K562 (cell line): Measurements from ENCODE around the gene TMC8. TPM values are rescaled to one million over a fixed set of nuclear protein-coding genes. Genes with fewer than 3 reads are reported as not detected.

Experiments
- ARID4B ChIP-seq: sonication (generic); formaldehyde crosslinking; IDR thresholded peaks from 2 replicates; pipeline ENCODE4 v1.8.0; 2022; ENCODE audit warnings: mild to moderate bottlenecking, missing genetic modification reagents
- BCOR ChIP-seq: fragments of 450-650 bp; IDR thresholded peaks from 2 replicates; pipeline ENCODE4 v1.6.1; 2016
- CBFA2T2 ChIP-seq: fragments of 450-650 bp; conservative IDR thresholded peaks from 2 replicates; pipeline ENCODE4 v1.6.1; 2017; ENCODE audit warnings: mild to moderate bottlenecking
- CHD4 ChIP-seq: fragments of 200-600 bp; sonication (generic); IDR thresholded peaks from 3 replicates; pipeline ENCODE4 v1.6.1; 2012; ENCODE audit warnings: low read depth, mild to moderate bottlenecking, mixed read lengths, low read length, inconsistent platforms; ENCODE audit not compliant: insufficient read depth, insufficient replicate concordance, poor library complexity, severe bottlenecking
- ELF2 ChIP-seq: fragments of 250-450 bp; sonication (Bioruptor Pico); IDR thresholded peaks from 2 replicates; pipeline ENCODE4 v1.5.0; 2021; ENCODE audit warnings: mild to moderate bottlenecking
- ETS1 ChIP-seq: conservative IDR thresholded peaks from 2 replicates; pipeline ENCODE4 v1.6.1; 2011; ENCODE audit warnings: low read depth, mild to moderate bottlenecking, low read length; ENCODE audit not compliant: control insufficient read depth
- HMG20B ChIP-seq: fragments of 250-450 bp; sonication (Bioruptor Pico); IDR thresholded peaks from 2 replicates; pipeline ENCODE4 v1.5.0; 2021; ENCODE audit warnings: mild to moderate bottlenecking
- NR4A1 ChIP-seq, 2 experiments: fragments of 250-450 bp in 1 of 2; fragments of 450-650 bp in 1 of 2; sonication (Bioruptor Pico) in 1 of 2; IDR thresholded peaks; 2 replicates each; pipeline versions ENCODE4 v1.4.0 to v1.6.1; 2016 to 2020; ENCODE audit warnings: mild to moderate bottlenecking in 2 of 2, missing compliant biosample characterization in 1 of 2, missing genetic modification characterization in 1 of 2, moderate library complexity in 1 of 2
- NUFIP1 ChIP-seq: fragments of 450-650 bp; IDR thresholded peaks from 2 replicates; pipeline ENCODE4 v1.6.1; 2018; ENCODE audit not compliant: partially characterized antibody
- RBM25 ChIP-seq: fragments of 200-400 bp; formaldehyde crosslinking; IDR thresholded peaks from 2 replicates; pipeline ENCODE4 v1.6.1; 2018; ENCODE audit warnings: low read length, low read depth, moderate library complexity; ENCODE audit not compliant: severe bottlenecking
- ZBTB1 ChIP-seq: sonication (generic); formaldehyde crosslinking; IDR thresholded peaks from 2 replicates; pipeline ENCODE4 v1.8.1; 2023; ENCODE audit warnings: missing genetic modification reagents, low read depth, mild to moderate bottlenecking, borderline replicate concordance
- ZBTB33 ChIP-seq: sonication (generic); formaldehyde crosslinking; IDR thresholded peaks from 2 replicates; pipeline ENCODE4 v1.8.1; 2023; ENCODE audit warnings: mild to moderate bottlenecking, missing genetic modification reagents
- ZNF584 ChIP-seq: fragments of 200-800 bp; sonication (Bioruptor generic); IDR thresholded peaks from 2 replicates; pipeline ENCODE4 v1.6.1; 2016; ENCODE audit warnings: low read depth, mild to moderate bottlenecking, missing genetic modification characterization, missing compliant biosample characterization
- ZNF740 ChIP-seq, 3 experiments: fragments of 200-800 bp in 1 of 3; sonication (Bioruptor generic) in 1 of 3; sonication (generic) in 1 of 3; formaldehyde crosslinking in 1 of 3; IDR thresholded peaks; 2 replicates each; pipeline versions ENCODE4 v1.6.1 to v1.8.0; 2016 to 2022; ENCODE audit warnings: mild to moderate bottlenecking in 2 of 3, missing compliant biosample characterization in 2 of 3, missing genetic modification characterization in 2 of 3, missing genetic modification reagents in 1 of 3
- polyA plus RNA-seq, 8 experiments: library from polyadenylated mRNA; depleted of rRNA in 4 of 8; stranded (reverse) in 5 of 8; unstranded in 3 of 8; fragments of >200 nt; fragmentation: Nextera tagmentation in 2 of 8; fragmentation: Illumina TruSeq in 1 of 8; extraction: Ambion mirVana in 2 of 8; extraction: Trizol in 1 of 8; gene quantifications; 2 replicates each; pipeline versions ENCODE4 v1.2.1 to v1.2.3, GENCODE V29; 2011 to 2014; ENCODE audit warnings: inconsistent platforms in 1 of 8, missing spikeins in 1 of 8
- total RNA-seq, 7 experiments: library from RNA; depleted of rRNA in 6 of 7; stranded (reverse); fragments of >200 nt in 6 of 7; fragmentation: Illumina TruSeq in 2 of 7; extraction: Trizol in 2 of 7; gene quantifications; 2 replicates each; pipeline versions ENCODE4 v1.2.1 to v1.2.3, GENCODE V29; 2011 to 2021; ENCODE audit warnings: low replicate concordance in 1 of 7

The TMC8 gene
- total and polyA plus RNA-seq, 9 of the 15 experiments (the other 6 are each of a cell fraction or from before 2014, with no cell fraction given) = 0.13 to 10.9 (median 2.8) TPM

- TF ChIP-seq ARID4B (CRISPR knock-in tag) (no peak), CBFA2T2 (no peak), ZBTB1 (CRISPR knock-in tag) (no peak), RBM25 (peak; percentile 89), CHD4 (peak; percentile 85), HMG20B (no peak), ETS1 (no peak), BCOR (peak; percentile 92), ZNF740 (CRISPR knock-in tag; IDR thresholded peaks at IDR 0.05) (no peak), ZNF740 (tag; IDR thresholded peaks at IDR 0.05) (0 out of 4 replicates have a peak, but pooled peaks of 1 of the 2 experiments have one; percentile 23), ZBTB33 (peak; percentile 89), ZNF584 (CRISPR knock-in tag) (no peak), NUFIP1 (no peak), ELF2 (no peak), NR4A1 (CRISPR knock-in tag; IDR thresholded peaks at IDR 0.05) (no peak), NR4A1 (tag; IDR thresholded peaks at IDR 0.05) (no peak)
Observed at GRCh38 chr17:78131172-78132083, 857 bp downstream of the TMC8 start (continued).
